Natural killer cell (primary cell): ENCODE data around the gene HK1. TPM values are rescaled to one million over a fixed set of nuclear protein-coding genes. Genes with fewer than 3 reads are reported as not detected.

ENCODE experiments used
- ATAC-seq, 3 donors: fragments of 150-1000 bp in 2 of 3; fragments of 200-7000 bp in 1 of 3; cut with Tn5 transposase; 1 replicate in 1 of 3; 2 replicates in 2 of 3; pipeline ENCODE4 v1.10.0; 2021; ENCODE audit warnings: mild to moderate bottlenecking in 2 of 3, moderate library complexity in 2 of 3
- DNase-seq, 2 donors: peaks; one replicate each; pipeline versions ENCODE4 v3.0.0 to v3.0.0-alpha.2; 2013 to 2021; ENCODE audit warnings: mixed read lengths in 1 of 2
- H3K27ac ChIP-seq: one replicate; pipeline ENCODE4 v1.5.1; 2013; ENCODE audit warnings: mild to moderate bottlenecking, low read length
- H3K27me3 ChIP-seq: one replicate; pipeline ENCODE4 v1.6.1; 2013; ENCODE audit warnings: low read length; ENCODE audit not compliant: control insufficient read depth, insufficient read depth
- H3K36me3 ChIP-seq: one replicate; pipeline ENCODE4 v1.6.1; 2013; ENCODE audit warnings: low read length; ENCODE audit not compliant: control insufficient read depth, insufficient read depth
- H3K4me1 ChIP-seq: one replicate; pipeline ENCODE4 v1.6.1; 2013; ENCODE audit warnings: low read length; ENCODE audit not compliant: control insufficient read depth, insufficient read depth
- H3K4me3 ChIP-seq: one replicate; pipeline ENCODE4 v1.5.1; 2013; ENCODE audit warnings: low read length
- H3K9me3 ChIP-seq: one replicate; pipeline ENCODE4 v1.6.1; 2013; ENCODE audit warnings: low read length; ENCODE audit not compliant: control insufficient read depth, insufficient read depth
- H3K27ac Mint-ChIP-seq, 2 donors: one replicate each; pipeline ENCODE4 v1.8.0; 2022; ENCODE audit warnings: mild to moderate bottlenecking in 2 of 2, mixed read lengths in 2 of 2, moderate library complexity in 1 of 2
- H3K27me3 Mint-ChIP-seq, 2 donors: one replicate each; pipeline ENCODE4 v1.8.0; 2022; ENCODE audit warnings: low read depth in 2 of 2, mixed read lengths in 2 of 2
- H3K36me3 Mint-ChIP-seq: one replicate; pipeline ENCODE4 v1.8.0; 2022; ENCODE audit warnings: mixed read lengths
- H3K4me1 Mint-ChIP-seq, 2 donors: one replicate each; pipeline ENCODE4 v1.8.0; 2022; ENCODE audit warnings: mixed read lengths in 2 of 2
- H3K4me3 Mint-ChIP-seq: one replicate; pipeline ENCODE4 v1.8.0; 2022; ENCODE audit warnings: mild to moderate bottlenecking, moderate library complexity, mixed read lengths
- H3K9me3 Mint-ChIP-seq, 2 donors: one replicate each; pipeline ENCODE4 v1.8.0; 2022; ENCODE audit warnings: mixed read lengths in 2 of 2
- CTCF ChIP-seq: fragments of 200-600 bp; IDR thresholded peaks from one replicate; pipeline ENCODE4 v1.8.0; 2022; ENCODE audit warnings: antibody characterized with exemption
- WGBS: methylation state at CpG from one replicate; pipeline ENCODE4 v1.1.7; 2013; ENCODE audit warnings: missing lambda C conversion rate; ENCODE audit not compliant: insufficient coverage; 5-methylcytosine and 5-hydroxymethylcytosine counted together
- intact Hi-C: fragments of 100-400 bp; cut with micrococcal nuclease; formaldehyde crosslinking; loops from one replicate; pipeline ENCODE4 v1.14.2; 2022
- total RNA-seq, 4 donors: library from RNA; stranded (reverse); fragments of 120-200 nt in 1 of 4; gene quantifications; one replicate each; pipeline versions ENCODE4 v1.2.3 to v1.2.4, GENCODE V29; 2013 to 2022

Gene HK1
- total RNA-seq, 3 donors from 2014 or later (not counting 1 experiment from before 2014, with no cell fraction given), result 58.4 to 72.6 (median 69.5) TPM

- Mint-ChIP-seq H3K4me3 (no peak overlapping the region), H3K9me3 (no peaks in the 10 kb centered on the region), H3K27ac (no peak overlapping the region), H3K27me3 (no peaks in the 10 kb centered on the region), H3K4me1 (no peaks in the 10 kb centered on the region), H3K36me3 (peaks cover 13% of the 10 kb centered on the region)
- intact Hi-C loops, result no loop called here
- TF ChIP-seq CTCF, result no peak
- H3K4me3 ChIP-seq, result no peak overlapping the region
- H3K4me1 ChIP-seq, result no peaks in the 10 kb centered on the region
- peaks cover 81% of the 10 kb centered on the region for H3K36me3 ChIP-seq
- no peak overlapping the region for H3K27ac ChIP-seq
- ATAC-seq, result no peak
- no peaks in the 10 kb centered on the region for H3K27me3 ChIP-seq
- DNase-seq, result no peak
- no peaks in the 10 kb centered on the region for H3K9me3 ChIP-seq
- 97% methylated on average over 10 of the region's 10 CpGs for WGBS
Observed at GRCh38 chr10:69384320-69384719, 106.0 kb downstream of the HK1 start.

GRCh38 chr10:69385454-69386350 is 107.4 kb downstream of the HK1 start:
- ATAC-seq (no peak), DNase-seq (no peak)
- no peak overlapping the region for H3K27ac ChIP-seq
- Mint-ChIP-seq H3K4me3 (no peak overlapping the region), H3K27me3 (no peaks in the 10 kb centered on the region), H3K9me3 (no peaks in the 10 kb centered on the region), H3K27ac (no peak overlapping the region), H3K4me1 (no peaks in the 10 kb centered on the region), H3K36me3 (peaks cover 13% of the 10 kb centered on the region)
- no peaks in the 10 kb centered on the region for H3K4me1 ChIP-seq
- peaks cover 74% of the 10 kb centered on the region for H3K36me3 ChIP-seq
- H3K9me3 ChIP-seq, result no peaks in the 10 kb centered on the region
- TF ChIP-seq CTCF, result no peak
- H3K27me3 ChIP-seq, result no peaks in the 10 kb centered on the region
- over 99% methylated on average over 11 of the region's 11 CpGs for WGBS
- intact Hi-C loops, result no loop called here
- no peak overlapping the region for H3K4me3 ChIP-seq

- Mint-ChIP-seq H3K27me3 (no peaks in the 10 kb centered on the region), H3K4me3 (no peak overlapping the region), H3K27ac (no peak overlapping the region), H3K4me1 (peaks cover 9% of the 10 kb centered on the region in 2 donors), H3K9me3 (no peaks in the 10 kb centered on the region), H3K36me3 (peaks cover 13% of the 10 kb centered on the region)
- Histone ChIP-seq H3K27ac (no peak overlapping the region), H3K36me3 (peaks cover 76% of the 10 kb centered on the region), H3K9me3 (no peaks in the 10 kb centered on the region), H3K4me1 (peaks cover 7% of the 10 kb centered on the region), H3K27me3 (no peaks in the 10 kb centered on the region), H3K4me3 (no peak overlapping the region)
- 92% methylated on average over 2 of the region's 3 CpGs for WGBS
- TF ChIP-seq CTCF, result no peak
- DNase-seq (no peak), ATAC-seq (no peak)
- intact Hi-C loops, result no loop called here
Observed at GRCh38 chr10:69387500-69387899, 109.2 kb downstream of the HK1 start.
